Mucosa of gallbladder (tissue), 1 donor: ENCODE data around the gene TXNL4B. TPM values are rescaled to one million over a fixed set of nuclear protein-coding genes. Genes with fewer than 3 reads are reported as not detected.
A peak's percentile ranks its signal among the peaks of the same experiment; 100 is the strongest.
"Not testable (repeated sequence)": the region's sequence is repeated elsewhere in the genome, so short reads cannot be mapped to it uniquely, and the experiment has no call there.

ENCODE experiments used
- DNase-seq: peaks from one replicate; pipeline ENCODE4 v3.0.0-alpha.2; 2020; ENCODE audit warnings: low spot score
- total RNA-seq: library from RNA; stranded (reverse); gene quantifications from one replicate; pipeline ENCODE4 v1.2.1, GENCODE V29; 2021
- donor health status: DM: no; HTN: no; CAD: no.

TXNL4B gene
- total RNA-seq, 1 donor from 2014 or later, result 14.0 TPM

GRCh38 chr16:72073560-72074230 is 19.7 kb downstream of the TXNL4B start:
- peak; percentile 23 for DNase-seq

- DNase-seq, result peak; percentile 38
Observed at GRCh38 chr16:72072514-72073342, 20.7 kb downstream of the TXNL4B start.

GRCh38 chr16:72068930-72069329 is 24.5 kb downstream of the TXNL4B start:
- no peak for DNase-seq

- no peak for DNase-seq
Observed at GRCh38 chr16:72066747-72067146, 26.7 kb downstream of the TXNL4B start.

- DNase-seq, result no peak
Observed at GRCh38 chr16:72064361-72064894, 29.0 kb downstream of the TXNL4B start.

- no peak for DNase-seq
Observed at GRCh38 chr16:72061564-72061963, 31.9 kb downstream of the TXNL4B start.

GRCh38 chr16:72060405-72060804 is 33.0 kb downstream of the TXNL4B start:
- DNase-seq, result no peak

GRCh38 chr16:72059060-72059459 is 34.4 kb downstream of the TXNL4B start:
- not testable (repeated sequence) for DNase-seq

- not testable (repeated sequence) for DNase-seq
Observed at GRCh38 chr16:72057313-72057712, 36.1 kb downstream of the TXNL4B start.

- no peak for DNase-seq
Observed at GRCh38 chr16:72055911-72056310, 37.5 kb downstream of the TXNL4B start.

- not testable (repeated sequence) for DNase-seq
Observed at GRCh38 chr16:72054254-72054847, 39.1 kb downstream of the TXNL4B start, which contains the start of gene HP. TSS of gene HP (plus strand) at chr16:72054505. CDS start at chr16:72054653, 148 bp downstream.

- DNase-seq, result no peak
Observed at GRCh38 chr16:72051818-72052217, 41.6 kb downstream of the TXNL4B start.

- no peak for DNase-seq
Observed at GRCh38 chr16:72050769-72051464, 42.5 kb downstream of the TXNL4B start.

- DNase-seq, result no peak
Observed at GRCh38 chr16:72049110-72049509, 44.3 kb downstream of the TXNL4B start.

- DNase-seq, result no peak
Observed at GRCh38 chr16:72044825-72045359, 48.5 kb downstream of the TXNL4B start.

- DNase-seq, result no peak
Observed at GRCh38 chr16:72044296-72044695, 49.1 kb downstream of the TXNL4B start.

- no peak for DNase-seq
Observed at GRCh38 chr16:72043539-72043938, 49.9 kb downstream of the TXNL4B start.

- DNase-seq, result no peak
Observed at GRCh38 chr16:72043058-72043457, 50.4 kb downstream of the TXNL4B start.

GRCh38 chr16:72042157-72042660 is 51.2 kb downstream of the TXNL4B start:
- no peak for DNase-seq

GRCh38 chr16:72036098-72036497 is 57.3 kb downstream of the TXNL4B start:
- no peak for DNase-seq
